Tibial nerve (tissue), 4 donors: Measurements from ENCODE around the gene ELOVL6.

ENCODE experiments used
- CTCF ChIP-seq, 5 experiments: fragments of 200-600 bp in 3 of 5; fragments of 450-650 bp in 2 of 5; sonication (generic) in 3 of 5; IDR thresholded peaks; one replicate each; pipeline ENCODE4 v1.5.1; 2016 to 2019; ENCODE audit warnings: antibody characterized with exemption in 5 of 5, mild to moderate bottlenecking in 3 of 5, moderate library complexity in 2 of 5
- EP300 ChIP-seq, 2 donors: sonication (generic); formaldehyde crosslinking; IDR thresholded peaks; one replicate each; pipeline ENCODE4 v1.6.1; 2017; ENCODE audit warnings: antibody characterized with exemption in 2 of 2, mild to moderate bottlenecking in 1 of 2
- POLR2A ChIP-seq, 2 donors: fragments of 450-650 bp; IDR thresholded peaks; one replicate each; pipeline ENCODE4 v1.6.1; 2017; ENCODE audit warnings: antibody characterized with exemption in 2 of 2, mild to moderate bottlenecking in 2 of 2, moderate library complexity in 2 of 2

- TF ChIP-seq POLR2A (IDR thresholded peaks at IDR 0.05) (no peak), EP300 (IDR thresholded peaks at IDR 0.05) (no peak), CTCF (IDR thresholded peaks at IDR 0.05) (no peak)
These were observed 42.8 kb downstream of the ELOVL6 start for GRCh38 chr4:110155654-110156053.
